Body of pancreas (tissue), 4 donors: ENCODE data around the gene ACOX1. TPM values are rescaled to one million over a fixed set of nuclear protein-coding genes. Genes with fewer than 3 reads are reported as not detected.

Experiments
- ATAC-seq: fragments of 150-250 bp; one replicate; pipeline ENCODE4 v1.9.1; 2016
- DNase-seq, 4 donors: peaks; one replicate each; pipeline ENCODE4 v3.0.0-alpha.2; 2019
- H3K27ac ChIP-seq, 4 donors: fragments of 200-600 bp; sonication (generic); 1 replicate in 3 of 4; 2 replicates in 1 of 4; pipeline versions ENCODE4 v1.5.1 to v1.6.1; 2016 to 2019; ENCODE audit warnings: mild to moderate bottlenecking in 1 of 4, mixed read lengths in 1 of 4, moderate library complexity in 1 of 4
- H3K27me3 ChIP-seq, 2 donors: fragments of 200-600 bp; sonication (generic); one replicate each; pipeline ENCODE4 v1.6.0; 2016; ENCODE audit warnings: mild to moderate bottlenecking in 1 of 2
- H3K36me3 ChIP-seq, 2 donors: fragments of 200-600 bp; sonication (generic); replicated peaks in 1 of 2; 2 replicates each; pipeline ENCODE4 v1.5.1; 2016; ENCODE audit warnings: low read depth in 2 of 2; ENCODE audit not compliant: insufficient read depth in 1 of 2
- H3K4me1 ChIP-seq: fragments of 200-600 bp; sonication (generic); one replicate; pipeline ENCODE4 v1.6.0; 2016
- H3K4me3 ChIP-seq, 2 donors: fragments of 200-600 bp; sonication (generic); 1 replicate in 1 of 2; 2 replicates in 1 of 2; pipeline ENCODE4 v1.5.1; 2016 to 2019
- H3K9me3 ChIP-seq, 3 donors: fragments of 200-600 bp; sonication (generic); 1 replicate in 2 of 3; 2 replicates in 1 of 3; pipeline ENCODE4 v1.5.1; 2016
- CTCF ChIP-seq, 7 experiments: fragments of 450-650 bp in 4 of 7; fragments of 200-600 bp in 3 of 7; sonication (generic) in 3 of 7; IDR thresholded peaks; one replicate each; pipeline ENCODE4 v1.5.1; 2016 to 2019; ENCODE audit warnings: antibody characterized with exemption in 7 of 7
- POLR2A ChIP-seq, 3 donors: fragments of 450-650 bp; IDR thresholded peaks; one replicate each; pipeline ENCODE4 v1.6.1; 2016; ENCODE audit warnings: antibody characterized with exemption in 3 of 3, mild to moderate bottlenecking in 2 of 3
- WGBS, 2 donors: methylation state at CpG; one replicate each; pipeline ENCODE4 v1.1.5; 2017; 5-methylcytosine and 5-hydroxymethylcytosine counted together
- intact Hi-C: fragments of 100-400 bp; cut with DNase I; formaldehyde crosslinking; loops from one replicate; pipeline ENCODE4 v1.15.1; 2023
- total RNA-seq, 2 donors: library from RNA; depleted of rRNA; stranded (reverse); fragments of >200 nt; gene quantifications; one replicate each; pipeline ENCODE4 v1.1.0, GENCODE V29; 2016

The ACOX1 gene
- total RNA-seq, 2 donors from 2014 or later = 69.0 to 77.1 TPM

- Histone ChIP-seq H3K4me1 (peaks cover 26% of the 10 kb centered on the region), H3K4me3 (no peak overlapping the region), H3K27ac (no peak overlapping the region), H3K36me3 (peaks cover 8 to 18% of the 10 kb centered on the region in 2 donors), H3K27me3 (no peaks in the 10 kb centered on the region), H3K9me3 (no peaks in the 10 kb centered on the region)
- no peak for TF ChIP-seq POLR2A (IDR thresholded peaks at IDR 0.05)
- no peak for TF ChIP-seq CTCF (IDR thresholded peaks at IDR 0.05)
- ATAC-seq (no peak), DNase-seq (no peak)
- intact Hi-C loops = no loop called here
- WGBS, 2 donors = 85 to 88% methylated on average over 16 to 17 of the region's 18 CpGs
Measured at GRCh38 chr17:75901727-75902126, 77.2 kb downstream of the ACOX1 start.

- Histone ChIP-seq H3K36me3 (peaks cover 8 to 18% of the 10 kb centered on the region in 2 donors), H3K27me3 (no peaks in the 10 kb centered on the region), H3K27ac (no peak overlapping the region), H3K4me1 (peaks cover 27% of the 10 kb centered on the region), H3K4me3 (no peak overlapping the region), H3K9me3 (no peaks in the 10 kb centered on the region)
- ATAC-seq = no peak
- no peak for DNase-seq
- no peak for TF ChIP-seq POLR2A (IDR thresholded peaks at IDR 0.05)
- TF ChIP-seq CTCF (IDR thresholded peaks at IDR 0.05) = no peak
- 77 to 88% methylated on average over 6 to 13 of the region's 13 CpGs for WGBS, 2 donors
- intact Hi-C loops = no loop called here
Measured at GRCh38 chr17:75900691-75901533, 78.1 kb downstream of the ACOX1 start.

- TF ChIP-seq POLR2A (IDR thresholded peaks at IDR 0.05) (no peak), CTCF (IDR thresholded peaks at IDR 0.05) (no peak)
- Histone ChIP-seq H3K9me3 (no peaks in the 10 kb centered on the region), H3K36me3 (peaks cover 8 to 18% of the 10 kb centered on the region in 2 donors), H3K27me3 (no peaks in the 10 kb centered on the region), H3K4me3 (no peak overlapping the region), H3K4me1 (peaks cover 33% of the 10 kb centered on the region), H3K27ac (no peak overlapping the region)
- WGBS, 2 donors = 93 to 94% methylated on average over 11 to 23 of the region's 23 CpGs
- intact Hi-C loops = no loop called here
- no peak for ATAC-seq
- DNase-seq = no peak
Measured at GRCh38 chr17:75899767-75900468, 79.0 kb downstream of the ACOX1 start.

GRCh38 chr17:75899353-75899752 is 79.6 kb downstream of the ACOX1 start:
- ATAC-seq (no peak), DNase-seq (no peak)
- Histone ChIP-seq H3K27ac (no peak overlapping the region), H3K4me1 (peaks cover 39% of the 10 kb centered on the region), H3K27me3 (no peaks in the 10 kb centered on the region), H3K9me3 (no peaks in the 10 kb centered on the region), H3K4me3 (no peak overlapping the region), H3K36me3 (peaks cover 8 to 18% of the 10 kb centered on the region in 2 donors)
- TF ChIP-seq POLR2A (IDR thresholded peaks at IDR 0.05) (no peak), CTCF (IDR thresholded peaks at IDR 0.05) (no peak)
- WGBS, 2 donors = 83 to 88% methylated on average over 11 to 13 of the region's 13 CpGs
- intact Hi-C loops = no loop called here
